Activated naive CD4-positive, alpha-beta T cell treated with anti-CD3 and anti-CD28 coated beads, Interleukin-2, amount 50 U/mL, for 16 hours (primary cell): ENCODE data around the gene PAK6.

ENCODE experiments used
- DNase-seq: peaks from one replicate; pipeline ENCODE4 v3.0.0-alpha.2; 2020

The PAK6 gene

GRCh38 chr15:40256638-40257235 lies 17.9 kb downstream of the PAK6 start:
- DNase-seq: no peak

- no peak for DNase-seq
Measured at GRCh38 chr15:40257656-40258450, 19.0 kb downstream of the PAK6 start.

GRCh38 chr15:40258544-40258943 lies 19.7 kb downstream of the PAK6 start:
- no peak for DNase-seq

- no peak for DNase-seq
Measured at GRCh38 chr15:40259021-40259420, 20.2 kb downstream of the PAK6 start.

GRCh38 chr15:40263024-40263754 lies 24.3 kb downstream of the PAK6 start:
- DNase-seq: no peak

GRCh38 chr15:40264321-40265153 lies 25.7 kb downstream of the PAK6 start:
- no peak for DNase-seq

GRCh38 chr15:40265355-40265754 lies 26.5 kb downstream of the PAK6 start:
- no peak for DNase-seq

GRCh38 chr15:40265875-40266274 lies 27.0 kb downstream of the PAK6 start:
- no peak for DNase-seq

GRCh38 chr15:40266828-40267304 lies 28.0 kb downstream of the PAK6 start:
- DNase-seq: no peak

- DNase-seq: no peak
Measured at GRCh38 chr15:40267670-40268069, 28.8 kb downstream of the PAK6 start.

- no peak for DNase-seq
Measured at GRCh38 chr15:40269604-40270003, 30.7 kb downstream of the PAK6 start.

GRCh38 chr15:40270246-40270995 lies 31.6 kb downstream of the PAK6 start:
- DNase-seq: no peak

- no peak for DNase-seq
Measured at GRCh38 chr15:40271685-40272484, 33.0 kb downstream of the PAK6 start.

GRCh38 chr15:40272485-40273056 lies 33.7 kb downstream of the PAK6 start:
- no peak for DNase-seq

- DNase-seq: no peak
Measured at GRCh38 chr15:40273428-40273827, 34.6 kb downstream of the PAK6 start.

- peak; percentile 86 for DNase-seq
Measured at GRCh38 chr15:40274350-40275274, 35.7 kb downstream of the PAK6 start.

GRCh38 chr15:40275523-40275922 lies 36.7 kb downstream of the PAK6 start:
- no peak for DNase-seq

GRCh38 chr15:40275954-40276353 lies 37.1 kb downstream of the PAK6 start:
- DNase-seq: no peak

- no peak for DNase-seq
Measured at GRCh38 chr15:40276927-40277326, 38.1 kb downstream of the PAK6 start.

- DNase-seq: no peak
Measured at GRCh38 chr15:40277471-40277870, 38.6 kb downstream of the PAK6 start.
